GM13977 (cell line): ENCODE results near the gene ERC2.

Experiments used
- DNase-seq: peaks from one replicate; pipeline ENCODE4 v3.0.0; 2012; ENCODE audit warnings: low spot score
- CTCF ChIP-seq: IDR thresholded peaks from 2 replicates; pipeline ENCODE4 v1.5.1; 2012; ENCODE audit warnings: mild to moderate bottlenecking, control low read depth; ENCODE audit not compliant: insufficient read depth; ENCODE audit errors: extremely low read depth, missing control alignments
- in situ Hi-C: fragments of 300-500 bp; cut with MboI; formaldehyde crosslinking; loops from one replicate; pipeline ENCODE4 v1.12.0; 2022; ENCODE audit warnings: low sequenced_read_pairs, low pct_unique_long_range_greater_than_20kb, mixed read lengths, inconsistent platforms; ENCODE audit not compliant: unreplicated experiment

The ERC2 gene

DNA sequence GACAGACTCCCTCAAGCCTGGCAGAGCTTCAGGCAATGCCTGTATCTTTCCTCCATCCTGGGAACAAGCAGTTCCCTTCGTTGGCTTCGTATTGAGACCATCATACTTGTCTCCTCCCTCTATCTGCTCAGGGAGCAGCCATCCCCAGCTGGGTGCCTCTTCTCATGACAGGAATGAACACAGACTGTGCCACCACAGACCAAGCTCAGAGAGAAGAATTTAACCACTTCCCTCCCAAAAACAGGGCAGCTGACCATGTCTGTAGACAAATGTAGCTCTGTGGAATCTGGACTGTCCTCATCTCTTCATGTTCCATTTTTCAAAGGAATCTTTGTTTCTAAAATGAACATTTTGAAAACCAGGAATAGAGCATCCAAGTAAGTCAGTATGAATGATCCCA is 245.4 kb downstream of the ERC2 start:
- in situ Hi-C loops: no loop called here
- no peak for TF ChIP-seq CTCF
- no peak for DNase-seq

- no peak for TF ChIP-seq CTCF
- in situ Hi-C loops: no loop called here
- DNase-seq: no peak
Observed at GRCh38 chr3:56219894-56220805, 248.1 kb downstream of the ERC2 start.

DNA sequence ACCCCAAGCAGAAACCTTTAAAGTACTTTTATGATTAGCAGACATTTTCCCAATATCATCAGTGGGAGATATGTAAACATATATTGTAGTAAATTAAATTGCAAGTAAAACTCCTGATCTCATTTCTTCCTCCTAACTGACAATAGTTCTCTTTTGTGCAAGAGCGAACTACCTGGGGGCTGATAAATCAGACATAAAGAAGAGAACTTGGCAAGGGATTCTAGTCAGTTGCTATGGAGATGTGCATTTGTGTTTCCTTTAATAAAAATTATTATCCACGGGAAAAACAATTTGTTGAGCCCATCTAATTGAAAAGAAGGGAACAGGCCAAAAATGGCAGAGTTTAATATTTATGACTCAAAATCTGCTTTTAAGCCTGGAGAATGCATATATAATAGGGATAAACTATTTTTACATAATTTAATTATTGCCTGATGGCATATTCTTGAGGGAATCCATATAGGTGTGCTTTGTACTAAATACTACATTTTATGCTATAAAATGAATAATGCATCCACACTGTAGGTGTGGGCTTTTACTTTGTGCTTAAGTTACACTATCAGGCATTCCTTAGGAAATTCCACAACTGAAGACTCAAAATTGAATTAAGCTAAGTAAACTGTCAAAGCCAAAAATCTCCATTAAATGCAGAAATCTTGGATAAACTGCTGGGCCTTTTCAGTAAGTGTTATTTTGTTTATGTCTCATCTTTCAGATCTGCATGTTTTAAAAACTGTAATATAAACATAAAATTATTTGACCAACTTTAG is 258.1 kb downstream of the ERC2 start:
- no peak for TF ChIP-seq CTCF
- in situ Hi-C loops: no loop called here
- DNase-seq: no peak

- no peak for DNase-seq
- in situ Hi-C loops: no loop called here
- no peak for TF ChIP-seq CTCF
Observed at GRCh38 chr3:56207922-56208321, 260.3 kb downstream of the ERC2 start.

DNA sequence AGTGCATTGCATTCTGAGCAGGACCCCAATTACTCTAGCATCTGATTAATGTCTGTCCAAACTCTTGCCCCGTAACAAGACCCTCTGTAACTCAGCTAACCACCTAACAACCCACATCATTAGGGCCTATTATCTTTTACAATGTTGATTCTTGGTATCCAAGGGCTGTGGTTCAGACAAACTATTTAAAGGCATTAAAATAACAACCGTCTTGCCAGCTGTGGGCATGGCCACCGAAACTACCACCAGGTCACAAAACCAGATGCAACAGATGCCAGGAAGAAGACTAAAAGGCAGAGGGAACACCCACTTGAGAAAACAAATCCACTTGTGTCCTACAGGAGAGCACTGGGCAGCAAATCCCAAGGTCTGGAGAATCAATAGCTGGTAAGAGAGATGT is 262.9 kb downstream of the ERC2 start:
- DNase-seq: no peak
- TF ChIP-seq CTCF: no peak
- in situ Hi-C loops: no loop called here

DNA sequence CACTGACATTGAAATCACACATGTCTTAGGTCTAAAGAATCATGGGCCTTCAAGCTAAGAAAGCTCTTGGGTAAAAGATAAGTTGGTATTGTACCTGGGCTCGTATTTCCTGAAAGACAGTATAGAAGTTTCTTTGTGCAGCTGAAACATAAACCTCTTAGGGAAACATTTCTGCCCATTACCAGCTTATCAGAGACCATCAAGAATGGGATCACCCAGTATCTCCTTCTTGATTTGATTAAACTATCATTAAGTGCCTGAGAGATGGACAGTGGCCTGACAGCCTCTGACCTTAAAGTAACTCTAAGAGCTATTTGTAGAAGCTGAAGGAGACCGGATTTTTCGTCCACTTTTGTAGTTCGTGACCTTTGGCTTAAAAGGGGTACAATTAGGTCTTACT is 265.3 kb downstream of the ERC2 start:
- in situ Hi-C loops: no loop called here
- no peak for TF ChIP-seq CTCF
- no peak for DNase-seq
